GM21423 (cell line): Measurements from ENCODE around the gene MBNL1.
"Not testable (repeated sequence)": the region's sequence is repeated elsewhere in the genome, so short reads cannot be mapped to it uniquely, and the experiment has no call there.

Experiments used
- ATAC-seq: cut with Tn5 transposase; IDR thresholded peaks from one replicate; pipeline ENCODE4 v1.9.1; 2021; ENCODE audit warnings: mild to moderate bottlenecking, moderate library complexity; ENCODE audit not compliant: unreplicated experiment

Gene MBNL1

GRCh38 chr3:152345233-152345632, 76.5 kb downstream of the MBNL1 start:
- no peak for ATAC-seq

GRCh38 chr3:152346058-152346457, 77.3 kb downstream of the MBNL1 start:
- no peak for ATAC-seq

- no peak for ATAC-seq
Measured at GRCh38 chr3:152346740-152347139, 78.0 kb downstream of the MBNL1 start.

- no peak for ATAC-seq
Measured at GRCh38 chr3:152348436-152349177, 79.9 kb downstream of the MBNL1 start.

- ATAC-seq: no peak
Measured at GRCh38 chr3:152349392-152349791, 80.7 kb downstream of the MBNL1 start.

- no peak for ATAC-seq
Measured at GRCh38 chr3:152350139-152350538, 81.4 kb downstream of the MBNL1 start.

GRCh38 chr3:152350776-152351175, 82.0 kb downstream of the MBNL1 start:
- no peak for ATAC-seq

GRCh38 chr3:152352554-152352953, 83.8 kb downstream of the MBNL1 start:
- ATAC-seq: no peak

- no peak for ATAC-seq
Measured at GRCh38 chr3:152353578-152353977, 84.8 kb downstream of the MBNL1 start.

- no peak for ATAC-seq
Measured at GRCh38 chr3:152355744-152356665, 87.3 kb downstream of the MBNL1 start.

- peak; percentile 71 for ATAC-seq
Measured at GRCh38 chr3:152356870-152357276, 88.1 kb downstream of the MBNL1 start.

- no peak for ATAC-seq
Measured at GRCh38 chr3:152357587-152357986, 88.9 kb downstream of the MBNL1 start.

GRCh38 chr3:152359385-152360248, 90.9 kb downstream of the MBNL1 start:
- ATAC-seq: no peak

- ATAC-seq: no peak
Measured at GRCh38 chr3:152360302-152360701, 91.6 kb downstream of the MBNL1 start.

GRCh38 chr3:152360966-152361365, 92.2 kb downstream of the MBNL1 start:
- ATAC-seq: no peak

- ATAC-seq: no peak
Measured at GRCh38 chr3:152362086-152362485, 93.4 kb downstream of the MBNL1 start.

- no peak for ATAC-seq
Measured at GRCh38 chr3:152364237-152364636, 95.5 kb downstream of the MBNL1 start.

GRCh38 chr3:152365126-152365525, 96.4 kb downstream of the MBNL1 start:
- no peak for ATAC-seq

- no peak for ATAC-seq
Measured at GRCh38 chr3:152365766-152366593, 97.3 kb downstream of the MBNL1 start.

- ATAC-seq: not testable (repeated sequence)
Measured at GRCh38 chr3:152367192-152367591, 98.5 kb downstream of the MBNL1 start.
